Measurements from ENCODE around the gene SOX4. TPM values are rescaled to one million over a fixed set of nuclear protein-coding genes. Genes with fewer than 3 reads are reported as not detected.

Gene SOX4
- total RNA-seq, 2 donors from 2014 or later, result 5.7 to 7.7 TPM

DNA sequence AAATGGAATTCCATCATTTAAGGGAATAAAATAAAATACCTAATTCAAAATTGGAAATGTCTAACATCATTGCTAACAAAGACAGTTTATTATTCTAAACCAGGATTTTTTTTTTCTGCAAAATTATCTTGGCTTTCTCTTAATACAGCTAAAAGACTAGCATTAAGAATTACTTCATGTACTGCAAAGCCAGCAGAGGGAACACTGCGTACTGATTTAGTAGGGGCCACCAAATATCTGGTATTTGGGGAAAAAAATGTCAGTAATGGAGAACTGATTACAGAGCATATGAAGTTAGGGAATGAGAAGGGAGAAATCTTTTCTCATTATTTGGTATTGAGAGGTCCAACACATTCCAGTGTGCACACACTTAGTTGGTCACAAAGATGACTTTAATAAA lies 3.2 kb upstream of the SOX4 start:
- no peak for DNase-seq
- intact Hi-C loops (cut with DNase I), result loop anchor here (5.0 to 10.0 kb wide), 6 partner anchors 344 to 1854 kb away; no protein-coding TSS in a partner anchor
- no peak for ATAC-seq

DNA sequence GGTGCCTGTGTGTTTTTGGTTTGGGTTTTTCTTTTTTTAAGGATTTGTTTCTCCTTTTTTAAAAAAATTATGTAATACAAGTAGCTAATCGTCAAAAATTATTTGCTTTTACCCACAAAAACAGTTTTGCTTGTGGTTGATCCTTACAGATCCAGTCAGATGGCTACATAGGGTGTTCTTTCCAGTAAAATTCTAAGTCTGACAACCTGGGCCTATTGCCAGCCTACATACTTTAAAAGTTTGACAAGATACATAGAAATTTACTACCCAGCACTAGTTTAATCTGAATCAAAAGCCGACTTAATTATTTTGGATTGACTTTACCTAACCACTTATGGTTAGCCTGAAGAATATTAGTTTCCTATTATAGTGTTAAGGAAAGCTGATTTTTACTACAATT lies 2.1 kb upstream of the SOX4 start:
- DNase-seq, result no peak
- intact Hi-C loops (cut with DNase I), result loop anchor here (5.0 to 10.0 kb wide), 6 partner anchors 343 to 1853 kb away; no protein-coding TSS in a partner anchor
- no peak for ATAC-seq

DNA sequence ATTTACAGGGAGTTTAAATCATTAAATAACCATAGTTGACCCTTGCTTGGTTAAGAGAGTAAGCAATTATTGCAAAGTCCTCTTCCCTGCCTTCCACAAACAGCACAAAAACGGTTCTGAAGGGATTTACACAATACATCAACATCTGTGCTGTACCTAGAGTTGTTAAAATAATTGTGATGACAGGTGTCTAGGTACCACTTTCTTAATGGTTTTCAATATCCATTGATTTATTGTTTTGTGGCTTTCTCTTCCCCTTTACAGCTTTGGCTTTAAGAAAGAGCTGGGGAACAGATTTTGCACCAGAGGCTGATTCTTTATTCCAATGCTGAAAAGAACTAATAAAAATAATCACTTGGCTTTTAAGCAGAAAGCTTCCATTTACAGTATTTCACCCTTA lies 598 bp upstream of the SOX4 start:
- intact Hi-C loops (cut with DNase I), result loop anchor here (5.0 to 10.0 kb wide), 6 partner anchors 342 to 1852 kb away; no protein-coding TSS in a partner anchor
- DNase-seq, result no peak
- no peak for ATAC-seq

GRCh38 chr6:21593927-21594415 lies 420 bp downstream of the SOX4 start:
- intact Hi-C loops (cut with DNase I), result loop anchor here (5.0 to 10.0 kb wide), 6 partner anchors 341 to 1851 kb away; no protein-coding TSS in a partner anchor
- peak; percentile 27 to 47 for ATAC-seq
- no peak for DNase-seq

DNA sequence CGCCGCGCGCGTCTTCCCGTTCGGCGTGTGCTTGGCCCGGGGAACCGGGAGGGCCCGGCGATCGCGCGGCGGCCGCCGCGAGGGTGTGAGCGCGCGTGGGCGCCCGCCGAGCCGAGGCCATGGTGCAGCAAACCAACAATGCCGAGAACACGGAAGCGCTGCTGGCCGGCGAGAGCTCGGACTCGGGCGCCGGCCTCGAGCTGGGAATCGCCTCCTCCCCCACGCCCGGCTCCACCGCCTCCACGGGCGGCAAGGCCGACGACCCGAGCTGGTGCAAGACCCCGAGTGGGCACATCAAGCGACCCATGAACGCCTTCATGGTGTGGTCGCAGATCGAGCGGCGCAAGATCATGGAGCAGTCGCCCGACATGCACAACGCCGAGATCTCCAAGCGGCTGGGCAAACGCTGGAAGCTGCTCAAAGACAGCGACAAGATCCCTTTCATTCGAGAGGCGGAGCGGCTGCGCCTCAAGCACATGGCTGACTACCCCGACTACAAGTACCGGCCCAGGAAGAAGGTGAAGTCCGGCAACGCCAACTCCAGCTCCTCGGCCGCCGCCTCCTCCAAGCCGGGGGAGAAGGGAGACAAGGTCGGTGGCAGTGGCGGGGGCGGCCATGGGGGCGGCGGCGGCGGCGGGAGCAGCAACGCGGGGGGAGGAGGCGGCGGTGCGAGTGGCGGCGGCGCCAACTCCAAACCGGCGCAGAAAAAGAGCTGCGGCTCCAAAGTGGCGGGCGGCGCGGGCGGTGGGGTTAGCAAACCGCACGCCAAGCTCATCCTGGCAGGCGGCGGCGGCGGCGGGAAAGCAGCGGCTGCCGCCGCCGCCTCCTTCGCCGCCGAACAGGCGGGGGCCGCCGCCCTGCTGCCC lies 1.1 kb downstream of the SOX4 start:
- DNase-seq (peak; percentile 76), ATAC-seq (peak; percentile 55 to 72)
- intact Hi-C loops (cut with DNase I), result loop anchor here (5.0 to 10.0 kb wide), 7 partner anchors 73 to 1850 kb away; no protein-coding TSS in a partner anchor

DNA sequence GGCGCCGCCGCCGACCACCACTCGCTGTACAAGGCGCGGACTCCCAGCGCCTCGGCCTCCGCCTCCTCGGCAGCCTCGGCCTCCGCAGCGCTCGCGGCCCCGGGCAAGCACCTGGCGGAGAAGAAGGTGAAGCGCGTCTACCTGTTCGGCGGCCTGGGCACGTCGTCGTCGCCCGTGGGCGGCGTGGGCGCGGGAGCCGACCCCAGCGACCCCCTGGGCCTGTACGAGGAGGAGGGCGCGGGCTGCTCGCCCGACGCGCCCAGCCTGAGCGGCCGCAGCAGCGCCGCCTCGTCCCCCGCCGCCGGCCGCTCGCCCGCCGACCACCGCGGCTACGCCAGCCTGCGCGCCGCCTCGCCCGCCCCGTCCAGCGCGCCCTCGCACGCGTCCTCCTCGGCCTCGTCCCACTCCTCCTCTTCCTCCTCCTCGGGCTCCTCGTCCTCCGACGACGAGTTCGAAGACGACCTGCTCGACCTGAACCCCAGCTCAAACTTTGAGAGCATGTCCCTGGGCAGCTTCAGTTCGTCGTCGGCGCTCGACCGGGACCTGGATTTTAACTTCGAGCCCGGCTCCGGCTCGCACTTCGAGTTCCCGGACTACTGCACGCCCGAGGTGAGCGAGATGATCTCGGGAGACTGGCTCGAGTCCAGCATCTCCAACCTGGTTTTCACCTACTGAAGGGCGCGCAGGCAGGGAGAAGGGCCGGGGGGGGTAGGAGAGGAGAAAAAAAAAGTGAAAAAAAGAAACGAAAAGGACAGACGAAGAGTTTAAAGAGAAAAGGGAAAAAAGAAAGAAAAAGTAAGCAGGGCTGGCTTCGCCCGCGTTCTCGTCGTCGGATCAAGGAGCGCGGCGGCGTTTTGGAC lies 2.0 kb downstream of the SOX4 start:
- DNase-seq (peak; percentile 65), ATAC-seq (peak; percentile 2 to 17)
- intact Hi-C loops (cut with DNase I), result loop anchor here in 1 of 2 donors (5.0 to 10.0 kb wide), 5 partner anchors 72 to 1849 kb away; no protein-coding TSS in a partner anchor

DNA sequence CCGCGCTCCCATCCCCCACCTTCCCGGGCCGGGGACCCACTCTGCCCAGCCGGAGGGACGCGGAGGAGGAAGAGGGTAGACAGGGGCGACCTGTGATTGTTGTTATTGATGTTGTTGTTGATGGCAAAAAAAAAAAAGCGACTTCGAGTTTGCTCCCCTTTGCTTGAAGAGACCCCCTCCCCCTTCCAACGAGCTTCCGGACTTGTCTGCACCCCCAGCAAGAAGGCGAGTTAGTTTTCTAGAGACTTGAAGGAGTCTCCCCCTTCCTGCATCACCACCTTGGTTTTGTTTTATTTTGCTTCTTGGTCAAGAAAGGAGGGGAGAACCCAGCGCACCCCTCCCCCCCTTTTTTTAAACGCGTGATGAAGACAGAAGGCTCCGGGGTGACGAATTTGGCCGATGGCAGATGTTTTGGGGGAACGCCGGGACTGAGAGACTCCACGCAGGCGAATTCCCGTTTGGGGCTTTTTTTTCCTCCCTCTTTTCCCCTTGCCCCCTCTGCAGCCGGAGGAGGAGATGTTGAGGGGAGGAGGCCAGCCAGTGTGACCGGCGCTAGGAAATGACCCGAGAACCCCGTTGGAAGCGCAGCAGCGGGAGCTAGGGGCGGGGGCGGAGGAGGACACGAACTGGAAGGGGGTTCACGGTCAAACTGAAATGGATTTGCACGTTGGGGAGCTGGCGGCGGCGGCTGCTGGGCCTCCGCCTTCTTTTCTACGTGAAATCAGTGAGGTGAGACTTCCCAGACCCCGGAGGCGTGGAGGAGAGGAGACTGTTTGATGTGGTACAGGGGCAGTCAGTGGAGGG lies 2.8 kb downstream of the SOX4 start:
- ATAC-seq (peak; percentile 15 to 24), DNase-seq (peak; percentile 65)
- intact Hi-C loops (cut with DNase I), result loop anchor here in 1 of 2 donors (5.0 to 10.0 kb wide), 5 partner anchors 71 to 1848 kb away; no protein-coding TSS in a partner anchor

GRCh38 chr6:21596949-21597682 lies 3.6 kb downstream of the SOX4 start:
- DNase-seq, result no peak
- intact Hi-C loops (cut with DNase I), result loop anchor here in 1 of 2 donors (5.0 to 10.0 kb wide), 5 partner anchors 70 to 1848 kb away; no protein-coding TSS in a partner anchor
- no peak for ATAC-seq

DNA sequence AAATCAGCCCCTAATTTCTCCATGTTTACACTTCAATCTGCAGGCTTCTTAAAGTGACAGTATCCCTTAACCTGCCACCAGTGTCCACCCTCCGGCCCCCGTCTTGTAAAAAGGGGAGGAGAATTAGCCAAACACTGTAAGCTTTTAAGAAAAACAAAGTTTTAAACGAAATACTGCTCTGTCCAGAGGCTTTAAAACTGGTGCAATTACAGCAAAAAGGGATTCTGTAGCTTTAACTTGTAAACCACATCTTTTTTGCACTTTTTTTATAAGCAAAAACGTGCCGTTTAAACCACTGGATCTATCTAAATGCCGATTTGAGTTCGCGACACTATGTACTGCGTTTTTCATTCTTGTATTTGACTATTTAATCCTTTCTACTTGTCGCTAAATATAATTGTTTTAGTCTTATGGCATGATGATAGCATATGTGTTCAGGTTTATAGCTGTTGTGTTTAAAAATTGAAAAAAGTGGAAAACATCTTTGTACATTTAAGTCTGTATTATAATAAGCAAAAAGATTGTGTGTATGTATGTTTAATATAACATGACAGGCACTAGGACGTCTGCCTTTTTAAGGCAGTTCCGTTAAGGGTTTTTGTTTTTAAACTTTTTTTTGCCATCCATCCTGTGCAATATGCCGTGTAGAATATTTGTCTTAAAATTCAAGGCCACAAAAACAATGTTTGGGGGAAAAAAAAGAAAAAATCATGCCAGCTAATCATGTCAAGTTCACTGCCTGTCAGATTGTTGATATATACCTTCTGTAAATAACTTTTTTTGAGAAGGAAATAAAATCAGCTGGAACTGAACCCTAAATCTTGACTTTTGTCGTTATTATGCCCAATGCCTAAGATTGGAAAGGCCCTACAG lies 4.5 kb downstream of the SOX4 start:
- ATAC-seq (no peak), DNase-seq (no peak)
- intact Hi-C loops (cut with DNase I), result loop anchor here in 1 of 2 donors (5.0 to 10.0 kb wide), 5 partner anchors 69 to 1847 kb away; no protein-coding TSS in a partner anchor

DNA sequence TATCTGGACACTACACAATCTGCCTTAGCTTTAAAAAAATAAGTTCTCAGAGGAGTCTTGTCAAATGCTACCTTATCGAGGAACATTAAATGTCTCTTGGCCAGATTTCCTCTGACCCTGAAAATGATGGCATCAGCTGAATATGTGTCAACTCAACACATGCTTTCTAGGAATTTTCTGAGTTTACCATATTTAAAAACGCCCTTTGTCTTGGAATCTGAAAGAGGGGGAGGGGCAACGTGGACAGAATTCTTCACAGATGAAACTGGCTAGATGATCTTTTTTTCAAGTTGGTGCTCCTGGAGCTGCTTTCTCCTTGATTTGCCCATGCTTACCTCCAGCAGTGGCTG lies 5.1 kb downstream of the SOX4 start:
- intact Hi-C loops (cut with DNase I), result loop anchor here in 1 of 2 donors (5.0 to 10.0 kb wide), 5 partner anchors 69 to 1846 kb away; no protein-coding TSS in a partner anchor
- DNase-seq, result no peak
- no peak for ATAC-seq

- ATAC-seq, result no peak
- no peak for DNase-seq
- intact Hi-C loops (cut with DNase I), result loop anchor here in 1 of 2 donors (5.0 to 10.0 kb wide), 5 partner anchors 68 to 1846 kb away; no protein-coding TSS in a partner anchor
These were observed 5.6 kb downstream of the SOX4 start for GRCh38 chr6:21599051-21599696.

- ATAC-seq (no peak), DNase-seq (no peak)
- intact Hi-C loops (cut with DNase I), result no loop called here
These were observed 7.9 kb downstream of the SOX4 start for GRCh38 chr6:21601339-21601923.

DNA sequence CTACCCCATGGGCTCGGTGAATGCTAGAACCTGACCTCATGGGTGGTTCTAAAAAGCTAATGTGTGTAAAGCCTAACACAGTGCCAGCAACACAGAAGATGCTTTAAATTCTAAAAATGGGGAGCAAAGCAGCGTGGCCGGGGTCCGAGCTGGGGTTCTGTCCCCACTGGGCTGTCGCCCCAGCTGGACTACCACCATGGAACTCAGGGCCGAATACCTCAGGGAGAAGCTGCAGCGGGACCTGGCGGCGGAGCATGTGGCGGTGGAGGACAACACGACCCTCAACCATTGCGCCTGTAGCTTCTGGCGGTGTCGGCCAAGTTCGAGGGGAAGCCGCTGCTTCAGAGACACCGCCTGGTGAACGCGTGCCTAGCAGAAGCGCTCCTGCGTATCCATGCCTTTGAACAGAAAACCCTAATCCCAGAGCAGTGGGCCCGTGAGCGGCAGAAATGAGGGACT lies 8.4 kb downstream of the SOX4 start:
- DNase-seq, result no peak
- intact Hi-C loops (cut with DNase I), result no loop called here
- no peak for ATAC-seq

DNA sequence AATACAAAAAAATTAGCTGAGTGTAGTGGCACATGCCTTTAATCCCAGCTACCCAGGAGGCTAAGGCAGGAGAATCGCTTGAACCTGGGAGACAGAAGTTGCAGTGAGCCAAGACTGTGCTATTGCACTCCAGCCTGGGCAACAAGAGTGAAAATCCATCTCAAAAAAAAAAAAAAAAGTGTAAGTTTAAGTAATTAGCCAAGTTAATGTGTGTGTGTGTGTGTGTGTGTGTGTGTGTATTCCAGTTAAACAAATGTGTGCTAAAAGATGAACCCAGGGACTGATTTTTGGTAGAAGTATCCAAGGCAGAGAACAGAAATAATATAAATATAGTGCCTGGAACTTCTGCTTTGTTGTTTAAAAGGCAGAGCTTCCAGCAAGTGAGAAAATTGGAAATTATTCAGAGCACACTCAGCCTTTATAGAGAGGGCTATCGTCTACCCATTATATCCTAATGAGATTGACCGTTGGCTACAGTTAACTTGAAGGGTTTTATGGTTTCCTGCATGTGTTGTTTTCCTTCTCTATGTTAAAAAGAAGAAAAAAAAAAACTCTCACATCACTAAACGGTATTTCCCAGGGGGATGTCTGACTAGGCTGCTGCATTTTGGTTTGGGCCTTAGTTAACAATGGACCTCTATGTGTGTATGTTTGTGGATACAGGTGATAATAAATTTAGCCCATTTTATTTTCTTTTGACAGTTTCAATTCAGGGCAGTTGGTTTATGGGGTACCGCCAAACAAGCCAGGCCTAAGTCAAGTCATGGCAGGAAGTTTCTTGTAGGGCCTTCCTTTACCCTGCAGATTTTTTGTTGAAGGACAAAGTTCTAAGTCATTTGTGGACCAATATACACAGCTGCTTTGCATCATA lies 9.8 kb downstream of the SOX4 start:
- ATAC-seq (no peak), DNase-seq (no peak)
- intact Hi-C loops (cut with DNase I), result no loop called here

- intact Hi-C loops (cut with DNase I), result no loop called here
- ATAC-seq (no peak), DNase-seq (no peak)
These were observed 10.5 kb downstream of the SOX4 start for GRCh38 chr6:21604081-21604480.
